ENCODE results near the gene REV3L. TPM values are rescaled to one million over a fixed set of nuclear protein-coding genes. Genes with fewer than 3 reads are reported as not detected.
"Not testable (repeated sequence)": the region's sequence is repeated elsewhere in the genome, so short reads cannot be mapped to it uniquely, and the experiment has no call there.

REV3L gene
- total RNA-seq, 2 experiments from 2014 or later: 29.2 to 30.0 TPM

GRCh38 chr6:111478749-111479148, 4.3 kb downstream of the REV3L start:
- ATAC-seq (no peak), DNase-seq (no peak)
- ChIA-PET POLR2A (interaction anchor here (1.2 to 2.8 kb wide), 3 partner anchors 127 to 313 kb away, joined by 3 to 32 read pairs (median 10); partner anchors contain the start of gene TRAF3IP2), CTCF (interaction anchor here (0.6 to 3.1 kb wide), 37 partner anchors 9 to 584 kb away, joined by 3 to 129 read pairs (median 4); partner anchors contain the start of gene TRAF3IP2)
- peak overlapping the region; percentile 61 for H3K27ac Mint-ChIP-seq
- H3K4me3 Mint-ChIP-seq: no peak overlapping the region
- H3K4me1 Mint-ChIP-seq (ENCODE audit: low read depth): peaks cover 33% of the 10 kb centered on the region
- H3K36me3 Mint-ChIP-seq (ENCODE audit: low read depth): peaks cover 5% of the 10 kb centered on the region
- H3K9me3 Mint-ChIP-seq (ENCODE audit: insufficient read depth): no peaks in the 10 kb centered on the region
- H3K27me3 Mint-ChIP-seq (ENCODE audit: low read depth): no peaks in the 10 kb centered on the region

DNA sequence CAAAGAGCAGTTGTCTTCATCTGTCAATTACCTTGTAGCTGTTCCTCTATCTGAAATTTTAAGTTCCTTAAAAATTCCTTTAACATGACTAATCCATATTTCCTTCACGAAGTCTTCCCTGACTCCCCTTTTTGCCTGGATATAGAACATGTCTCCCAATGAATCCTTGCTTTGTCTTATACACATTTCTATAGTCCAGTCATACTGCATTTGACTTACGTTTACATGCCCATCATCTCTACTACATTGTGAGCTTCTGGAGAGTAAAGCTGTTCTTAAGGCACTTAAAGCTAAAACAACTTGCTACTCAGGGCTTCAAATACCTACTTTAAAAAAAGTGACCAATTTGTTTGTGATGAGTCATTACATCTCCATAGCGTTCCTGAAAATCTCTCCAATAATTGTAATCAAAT, 4.9 kb downstream of the REV3L start:
- ATAC-seq (no peak), DNase-seq (no peak)
- H3K4me1 Mint-ChIP-seq (ENCODE audit: low read depth): peaks cover 36% of the 10 kb centered on the region
- H3K27me3 Mint-ChIP-seq (ENCODE audit: low read depth): no peaks in the 10 kb centered on the region
- H3K36me3 Mint-ChIP-seq (ENCODE audit: low read depth): peaks cover 5% of the 10 kb centered on the region
- no peaks in the 10 kb centered on the region for H3K9me3 Mint-ChIP-seq (ENCODE audit: insufficient read depth)
- no peak overlapping the region for H3K27ac Mint-ChIP-seq
- POLR2A ChIA-PET: interaction anchor here (1.2 to 2.8 kb wide), 3 partner anchors 128 to 313 kb away, joined by 3 to 32 read pairs (median 10); partner anchors contain the start of gene TRAF3IP2
- H3K4me3 Mint-ChIP-seq: no peak overlapping the region
- CTCF ChIA-PET: interaction anchor here (0.6 to 3.1 kb wide), 36 partner anchors 9 to 585 kb away, joined by 3 to 129 read pairs (median 4); partner anchors contain the start of gene TRAF3IP2

DNA sequence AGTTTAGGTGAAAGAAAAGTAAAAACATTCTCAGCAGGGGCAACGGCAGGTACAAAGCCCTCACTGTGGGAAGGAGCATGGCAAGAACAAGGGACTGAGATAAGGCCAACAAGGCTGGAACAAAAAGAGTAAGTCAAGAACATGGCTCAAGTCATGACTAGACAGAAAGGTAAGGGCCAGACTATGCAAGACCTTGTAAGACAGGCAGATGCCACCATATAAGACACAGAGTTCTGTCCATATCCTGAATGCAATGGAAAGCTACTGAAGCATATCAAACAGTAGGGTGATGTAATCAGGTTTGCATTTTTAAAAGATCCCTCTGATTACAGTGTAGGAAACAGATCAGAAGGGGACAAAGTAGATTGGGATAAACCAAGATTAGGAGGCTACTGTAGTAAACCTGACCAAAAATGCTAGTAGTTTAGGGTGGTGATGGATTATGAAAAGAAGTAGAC, 5.5 kb downstream of the REV3L start:
- ChIA-PET POLR2A (interaction anchor here (1.2 to 2.8 kb wide), 3 partner anchors 128 to 312 kb away, joined by 3 to 32 read pairs (median 10); partner anchors contain the start of gene TRAF3IP2), CTCF (interaction anchor here (1.1 to 3.1 kb wide), 11 partner anchors 15 to 586 kb away, joined by 3 to 129 read pairs (median 7); a partner anchor contains a TSS)
- H3K4me3 Mint-ChIP-seq: no peak overlapping the region
- no peak for DNase-seq
- peaks cover 5% of the 10 kb centered on the region for H3K36me3 Mint-ChIP-seq (ENCODE audit: low read depth)
- no peak for ATAC-seq
- peak overlapping the region; percentile 22 for H3K27ac Mint-ChIP-seq
- no peaks in the 10 kb centered on the region for H3K9me3 Mint-ChIP-seq (ENCODE audit: insufficient read depth)
- H3K4me1 Mint-ChIP-seq (ENCODE audit: low read depth): peaks cover 41% of the 10 kb centered on the region
- no peaks in the 10 kb centered on the region for H3K27me3 Mint-ChIP-seq (ENCODE audit: low read depth)

DNA sequence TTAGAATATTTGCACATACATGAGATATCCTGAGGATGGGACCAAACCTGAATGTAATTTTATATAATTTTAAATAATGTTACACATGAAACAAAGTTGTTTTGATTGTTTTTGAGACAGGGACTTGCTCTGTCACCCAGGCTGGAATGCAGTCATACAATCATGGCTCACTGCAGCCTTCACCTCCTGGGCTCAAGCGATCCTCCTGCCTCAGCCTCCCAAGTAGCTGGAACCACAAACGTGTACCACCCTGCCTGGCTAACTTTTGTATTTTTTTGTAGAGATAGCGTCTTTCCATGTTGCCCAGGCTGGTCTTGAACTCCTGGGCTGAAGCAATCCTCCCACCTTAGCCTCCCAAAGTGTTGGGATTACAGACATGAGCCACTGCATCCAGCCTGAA, 7.0 kb downstream of the REV3L start:
- H3K9me3 Mint-ChIP-seq (ENCODE audit: insufficient read depth); H3K27ac Mint-ChIP-seq; H3K4me3 Mint-ChIP-seq; DNase-seq; POLR2A ChIA-PET; H3K36me3 Mint-ChIP-seq (ENCODE audit: low read depth); H3K27me3 Mint-ChIP-seq (ENCODE audit: low read depth); ATAC-seq: not testable (repeated sequence)
- CTCF ChIA-PET: interaction anchor here (1.0 kb wide), 1 partner anchor 217 kb away, joined by 3 read pairs; a partner anchor contains a TSS
- peaks cover 42% of the 10 kb centered on the region for H3K4me1 Mint-ChIP-seq (ENCODE audit: low read depth)

DNA sequence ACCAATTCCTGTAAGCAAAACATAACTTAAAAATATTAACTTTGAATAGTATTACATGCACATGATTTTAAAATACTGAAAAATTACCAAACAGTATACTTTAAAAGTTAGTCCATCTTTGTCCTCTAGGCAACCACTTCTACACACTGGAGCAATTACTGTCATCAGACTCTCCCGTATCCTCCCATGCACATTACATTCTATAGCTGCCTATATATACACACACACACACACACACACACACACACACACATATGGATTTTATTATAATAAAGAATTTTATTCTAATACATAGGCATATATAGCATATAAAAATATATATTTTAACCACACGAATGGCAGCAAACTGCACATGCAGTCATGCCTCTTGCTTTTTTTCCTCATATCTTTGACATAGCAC, 8.2 kb downstream of the REV3L start:
- POLR2A ChIA-PET: no interaction called here
- CTCF ChIA-PET: no interaction called here
- H3K27ac Mint-ChIP-seq: no peak overlapping the region
- no peak overlapping the region for H3K4me3 Mint-ChIP-seq
- H3K36me3 Mint-ChIP-seq (ENCODE audit: low read depth): peaks cover 4% of the 10 kb centered on the region
- H3K27me3 Mint-ChIP-seq (ENCODE audit: low read depth): no peaks in the 10 kb centered on the region
- H3K9me3 Mint-ChIP-seq (ENCODE audit: insufficient read depth): no peaks in the 10 kb centered on the region
- peaks cover 37% of the 10 kb centered on the region for H3K4me1 Mint-ChIP-seq (ENCODE audit: low read depth)
- no peak for DNase-seq
- ATAC-seq: no peak

DNA sequence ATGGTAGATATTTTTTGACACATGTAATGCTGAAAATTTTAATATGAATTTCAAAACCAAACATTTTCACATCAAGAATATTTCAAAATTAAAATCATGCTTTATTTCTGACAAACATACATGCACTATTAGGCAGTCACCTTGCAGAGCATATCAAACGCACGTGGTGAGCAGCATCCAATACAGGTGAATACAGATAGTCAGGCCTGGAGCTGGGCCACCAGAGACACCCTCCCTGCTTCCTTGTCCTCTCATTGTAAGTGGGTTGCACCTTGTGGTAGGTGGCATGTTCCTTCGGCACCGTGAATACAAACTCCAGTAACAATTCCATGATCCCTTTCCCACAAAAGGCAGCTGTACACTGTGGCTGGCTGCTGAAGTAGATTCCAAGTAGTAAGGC, 8.9 kb downstream of the REV3L start:
- no peak overlapping the region for H3K27ac Mint-ChIP-seq
- H3K36me3 Mint-ChIP-seq (ENCODE audit: low read depth): peaks cover 4% of the 10 kb centered on the region
- no peaks in the 10 kb centered on the region for H3K9me3 Mint-ChIP-seq (ENCODE audit: insufficient read depth)
- no peak overlapping the region for H3K4me3 Mint-ChIP-seq
- ChIA-PET POLR2A (no interaction called here), CTCF (no interaction called here)
- H3K27me3 Mint-ChIP-seq (ENCODE audit: low read depth): no peaks in the 10 kb centered on the region
- no peak for DNase-seq
- ATAC-seq: no peak
- H3K4me1 Mint-ChIP-seq (ENCODE audit: low read depth): peaks cover 37% of the 10 kb centered on the region

DNA sequence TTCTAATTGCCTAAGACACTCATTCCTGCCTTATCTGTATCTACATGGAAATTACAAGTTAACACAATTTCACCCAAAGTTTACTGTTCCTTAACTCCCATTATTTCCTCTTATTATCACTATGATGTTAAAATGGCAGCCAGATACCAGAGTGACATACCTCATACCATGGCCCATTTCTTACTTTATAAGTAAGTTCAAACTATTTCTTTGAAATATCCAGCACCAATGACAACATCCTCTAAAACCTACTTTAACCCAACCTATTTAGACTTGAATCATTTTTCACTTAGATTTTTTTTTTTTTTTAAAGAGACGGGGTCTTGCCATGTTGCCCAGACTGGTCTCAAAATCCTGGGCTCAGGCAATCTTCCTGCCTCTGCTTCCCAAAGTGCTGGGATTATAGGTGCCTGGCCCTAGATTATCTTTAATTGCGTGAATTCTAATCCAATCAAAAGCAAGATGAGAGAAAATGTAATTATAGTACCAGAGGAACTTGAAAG, 10.0 kb downstream of the REV3L start:
- ChIA-PET CTCF (interaction anchor here (1.0 kb wide), 1 partner anchor 214 kb away, joined by 5 read pairs; a partner anchor contains a TSS), POLR2A (interaction anchor here (1.1 kb wide), 1 partner anchor 10 kb away, joined by 3 read pairs; the partner anchor contains the start of gene REV3L)
- Mint-ChIP-seq H3K27me3 (ENCODE audit: low read depth) (no peaks in the 10 kb centered on the region), H3K4me3 (no peak overlapping the region), H3K36me3 (ENCODE audit: low read depth) (peaks cover 4% of the 10 kb centered on the region), H3K4me1 (ENCODE audit: low read depth) (peaks cover 33% of the 10 kb centered on the region), H3K9me3 (ENCODE audit: insufficient read depth) (no peaks in the 10 kb centered on the region), H3K27ac (no peak overlapping the region)
- ATAC-seq (no peak), DNase-seq (no peak)

- POLR2A ChIA-PET: interaction anchor here (1.1 kb wide), 1 partner anchor 11 kb away, joined by 3 read pairs; the partner anchor contains the start of gene REV3L
- H3K4me1 Mint-ChIP-seq (ENCODE audit: low read depth): peaks cover 31% of the 10 kb centered on the region
- H3K27ac Mint-ChIP-seq: no peak overlapping the region
- DNase-seq (no peak), ATAC-seq (no peak)
- no peaks in the 10 kb centered on the region for H3K9me3 Mint-ChIP-seq (ENCODE audit: insufficient read depth)
- no peaks in the 10 kb centered on the region for H3K27me3 Mint-ChIP-seq (ENCODE audit: low read depth)
- H3K36me3 Mint-ChIP-seq (ENCODE audit: low read depth): peaks cover 4% of the 10 kb centered on the region
- no peak overlapping the region for H3K4me3 Mint-ChIP-seq
- CTCF ChIA-PET: interaction anchor here (1.0 kb wide), 1 partner anchor 213 kb away, joined by 5 read pairs; a partner anchor contains a TSS
These were observed 11.1 kb downstream of the REV3L start for GRCh38 chr6:111471958-111472357.

GRCh38 chr6:111471533-111471932, 11.5 kb downstream of the REV3L start:
- ATAC-seq (no peak), DNase-seq (no peak)
- Mint-ChIP-seq H3K36me3 (ENCODE audit: low read depth) (peaks cover 4% of the 10 kb centered on the region), H3K27ac (no peak overlapping the region), H3K4me3 (no peak overlapping the region), H3K27me3 (ENCODE audit: low read depth) (no peaks in the 10 kb centered on the region), H3K4me1 (ENCODE audit: low read depth) (peaks cover 31% of the 10 kb centered on the region), H3K9me3 (ENCODE audit: insufficient read depth) (no peaks in the 10 kb centered on the region)
- POLR2A ChIA-PET: no interaction called here
- CTCF ChIA-PET: no interaction called here

GRCh38 chr6:111470991-111471390, 12.0 kb downstream of the REV3L start:
- Mint-ChIP-seq H3K9me3 (ENCODE audit: insufficient read depth) (no peaks in the 10 kb centered on the region), H3K27ac (no peak overlapping the region), H3K4me1 (ENCODE audit: low read depth) (peaks cover 31% of the 10 kb centered on the region), H3K4me3 (no peak overlapping the region), H3K36me3 (ENCODE audit: low read depth) (peaks cover 4% of the 10 kb centered on the region), H3K27me3 (ENCODE audit: low read depth) (no peaks in the 10 kb centered on the region)
- CTCF ChIA-PET: no interaction called here
- DNase-seq: no peak
- POLR2A ChIA-PET: no interaction called here
- no peak for ATAC-seq

GRCh38 chr6:111469543-111469942, 13.5 kb downstream of the REV3L start:
- ChIA-PET POLR2A (no interaction called here), CTCF (interaction anchor here (1.6 kb wide), 1 partner anchor 9 kb away, joined by 5 read pairs; no protein-coding TSS in a partner anchor)
- Mint-ChIP-seq H3K27me3 (ENCODE audit: low read depth) (no peaks in the 10 kb centered on the region), H3K4me3 (no peak overlapping the region), H3K36me3 (ENCODE audit: low read depth) (peaks cover 4% of the 10 kb centered on the region), H3K27ac (no peak overlapping the region), H3K9me3 (ENCODE audit: insufficient read depth) (no peaks in the 10 kb centered on the region), H3K4me1 (ENCODE audit: low read depth) (peaks cover 31% of the 10 kb centered on the region)
- no peak for DNase-seq
- ATAC-seq: no peak

- ChIA-PET CTCF (interaction anchor here (1.6 kb wide), 1 partner anchor 10 kb away, joined by 5 read pairs; no protein-coding TSS in a partner anchor), POLR2A (no interaction called here)
- no peak for ATAC-seq
- H3K4me3 Mint-ChIP-seq: no peak overlapping the region
- peaks cover 27% of the 10 kb centered on the region for H3K4me1 Mint-ChIP-seq (ENCODE audit: low read depth)
- no peaks in the 10 kb centered on the region for H3K27me3 Mint-ChIP-seq (ENCODE audit: low read depth)
- no peaks in the 10 kb centered on the region for H3K9me3 Mint-ChIP-seq (ENCODE audit: insufficient read depth)
- H3K27ac Mint-ChIP-seq: no peak overlapping the region
- peaks cover 4% of the 10 kb centered on the region for H3K36me3 Mint-ChIP-seq (ENCODE audit: low read depth)
- DNase-seq: no peak
These were observed 14.5 kb downstream of the REV3L start for GRCh38 chr6:111468329-111469012.
